PFSK-1 (cell line): ENCODE measurements around the gene ENO1.

Experiments
- REST ChIP-seq, 2 experiments: IDR thresholded peaks; 2 replicates each; pipeline versions ENCODE4 v1.6.1 to v1.8.0; 2011 to 2012; ENCODE audit warnings: low read depth in 2 of 2, low read length in 2 of 2, control low read depth in 1 of 2, inconsistent platforms in 1 of 2, mild to moderate bottlenecking in 1 of 2, moderate library complexity in 1 of 2; ENCODE audit not compliant: insufficient read depth in 1 of 2
- TAF1 ChIP-seq: IDR thresholded peaks from 2 replicates; pipeline ENCODE4 v1.6.1; 2012; ENCODE audit warnings: low read length, control low read depth, borderline replicate concordance; ENCODE audit not compliant: insufficient read depth

- TF ChIP-seq REST (IDR thresholded peaks at IDR 0.05; ENCODE audit: insufficient read depth in 1 of 2, low read depth in 2 of 2, low read length in 2 of 2): no peak
- TF ChIP-seq TAF1: no peak
These were observed 38.5 kb downstream of the ENO1 start for GRCh38 chr1:8839990-8840389.
